ENCODE measurements around the gene TMEM259.

GRCh38 chr19:1065606-1066109 lies 44.7 kb upstream of the TMEM259 start:
- no peak for TF ChIP-seq CTCF (conservative IDR thresholded peaks at IDR 0.05)
- TF ChIP-seq EZH2 (IDR thresholded peaks at IDR 0.05; ENCODE audit: low read depth), result no peak
